Astrocyte (in vitro differentiated cells and primary cell): ENCODE results near the gene ADGRD2. TPM values are rescaled to one million over a fixed set of nuclear protein-coding genes. Genes with fewer than 3 reads are reported as not detected.
A peak's percentile ranks its signal among the peaks of the same experiment; 100 is the strongest.

Experiments
- DNase-seq: peaks from one replicate; pipeline ENCODE4 v3.0.0-alpha.2; 2010; ENCODE audit warnings: low read depth
- FAIRE-seq: peaks from 2 replicates; lab custom pipeline; 2011; peaks lifted over from hg19 to GRCh38; lab: Jason Lieb, UNC
- H2AFZ ChIP-seq: 2 replicates; pipeline ENCODE4 v1.6.0; 2012; ENCODE audit warnings: low read depth, low read length, inconsistent platforms
- H3K27ac ChIP-seq: 2 replicates; pipeline ENCODE4 v1.5.1; 2011; ENCODE audit warnings: low read depth, low read length, inconsistent platforms
- H3K27me3 ChIP-seq: 2 replicates; pipeline ENCODE4 v1.6.0; 2011; ENCODE audit warnings: low read length, inconsistent platforms; ENCODE audit not compliant: insufficient read depth
- H3K36me3 ChIP-seq: 2 replicates; pipeline ENCODE4 v1.5.1; 2011; ENCODE audit warnings: low read length, inconsistent platforms; ENCODE audit not compliant: insufficient read depth
- H3K4me1 ChIP-seq: 2 replicates; pipeline ENCODE4 v1.5.1; 2011; ENCODE audit warnings: low read length, inconsistent platforms; ENCODE audit not compliant: insufficient read depth
- H3K4me2 ChIP-seq: 2 replicates; pipeline ENCODE4 v1.6.0; 2012; ENCODE audit warnings: low read length, inconsistent platforms
- H3K4me3 ChIP-seq: 2 replicates; pipeline ENCODE4 v1.5.1; 2011; ENCODE audit warnings: low read depth, mild to moderate bottlenecking, low read length, inconsistent platforms; ENCODE audit not compliant: insufficient read depth
- H3K79me2 ChIP-seq: 2 replicates; pipeline ENCODE4 v1.6.0; 2012; ENCODE audit warnings: mild to moderate bottlenecking, low read length, inconsistent platforms; ENCODE audit not compliant: insufficient read depth
- H3K9ac ChIP-seq: 2 replicates; pipeline ENCODE4 v1.6.0; 2012; ENCODE audit warnings: mild to moderate bottlenecking, low read length, inconsistent platforms
- H3K9me3 ChIP-seq: 2 replicates; pipeline ENCODE4 v1.5.1; 2012; ENCODE audit warnings: low read depth, mild to moderate bottlenecking, low read length, inconsistent platforms; ENCODE audit not compliant: insufficient read depth
- H4K20me1 ChIP-seq: 2 replicates; pipeline ENCODE4 v1.6.0; 2012; ENCODE audit warnings: low read length, inconsistent platforms; ENCODE audit not compliant: insufficient read depth
- H3K27ac Mint-ChIP-seq: one replicate; pipeline ENCODE4 v1.8.0; 2021; ENCODE audit warnings: mild to moderate bottlenecking, mixed read lengths; ENCODE audit not compliant: unreplicated experiment
- H3K27me3 Mint-ChIP-seq: one replicate; pipeline ENCODE4 v1.8.0; 2021; ENCODE audit warnings: low read depth, mixed read lengths; ENCODE audit not compliant: unreplicated experiment
- H3K36me3 Mint-ChIP-seq: one replicate; pipeline ENCODE4 v1.8.0; 2021; ENCODE audit warnings: low read depth, mixed read lengths; ENCODE audit not compliant: unreplicated experiment
- H3K4me1 Mint-ChIP-seq: one replicate; pipeline ENCODE4 v1.8.0; 2021; ENCODE audit warnings: low read depth, mixed read lengths; ENCODE audit not compliant: unreplicated experiment
- H3K4me3 Mint-ChIP-seq: one replicate; pipeline ENCODE4 v1.8.0; 2021; ENCODE audit warnings: mild to moderate bottlenecking, moderate library complexity, mixed read lengths; ENCODE audit not compliant: unreplicated experiment
- H3K9me3 Mint-ChIP-seq: one replicate; pipeline ENCODE4 v1.8.0; 2021; ENCODE audit warnings: mild to moderate bottlenecking, mixed read lengths; ENCODE audit not compliant: unreplicated experiment
- CTCF ChIP-seq: IDR thresholded peaks from 2 replicates; pipeline ENCODE4 v1.5.1; 2011; ENCODE audit warnings: low read depth, mild to moderate bottlenecking, inconsistent platforms, low read length, moderate library complexity; ENCODE audit not compliant: insufficient read depth
- EZH2 ChIP-seq: IDR thresholded peaks from 2 replicates; pipeline ENCODE4 v1.6.1; 2012; ENCODE audit warnings: mild to moderate bottlenecking, low read length, inconsistent platforms; ENCODE audit not compliant: insufficient read depth
- total RNA-seq: library from RNA; stranded (reverse); gene quantifications from 2 replicates; pipeline ENCODE4 v1.2.1, GENCODE V29; 2021

Gene ADGRD2
- total RNA-seq, 1 donor from 2014 or later: not detected

- no peak for TF ChIP-seq CTCF
- no peak for TF ChIP-seq EZH2
- H3K9ac ChIP-seq: no peak overlapping the region
- H3K9me3 ChIP-seq: no peaks in the 10 kb centered on the region
- Mint-ChIP-seq H3K36me3 (no peaks in the 10 kb centered on the region), H3K27me3 (peaks cover 47% of the 10 kb centered on the region), H3K27ac (no peak overlapping the region), H3K4me1 (peaks cover 2% of the 10 kb centered on the region), H3K9me3 (no peaks in the 10 kb centered on the region), H3K4me3 (no peak overlapping the region)
- no peak overlapping the region for H3K4me2 ChIP-seq
- no peaks in the 10 kb centered on the region for H3K36me3 ChIP-seq
- H3K4me3 ChIP-seq: no peak overlapping the region
- no peak overlapping the region for H3K27ac ChIP-seq
- no peaks in the 10 kb centered on the region for H3K4me1 ChIP-seq
- no peaks in the 10 kb centered on the region for H3K79me2 ChIP-seq
- FAIRE-seq (no peak), DNase-seq (peak; percentile 10)
- no peak overlapping the region for H2AFZ ChIP-seq
- H3K27me3 ChIP-seq: peaks cover 44% of the 10 kb centered on the region
- H4K20me1 ChIP-seq: no peaks in the 10 kb centered on the region
Measured at GRCh38 chr9:124489222-124489621, 39.0 kb downstream of the ADGRD2 start.

- H3K4me1 Mint-ChIP-seq: peaks cover 2% of the 10 kb centered on the region
- peak overlapping the region; percentile 53 for H3K27ac Mint-ChIP-seq
- no peaks in the 10 kb centered on the region for H3K9me3 Mint-ChIP-seq
- no peak overlapping the region for H3K27ac ChIP-seq
- DNase-seq (no peak), FAIRE-seq (no peak)
- H3K9me3 ChIP-seq: no peaks in the 10 kb centered on the region
- no peaks in the 10 kb centered on the region for H3K4me1 ChIP-seq
- H3K27me3 Mint-ChIP-seq: peaks cover 51% of the 10 kb centered on the region
- no peaks in the 10 kb centered on the region for H3K36me3 Mint-ChIP-seq
- no peaks in the 10 kb centered on the region for H3K36me3 ChIP-seq
- TF ChIP-seq CTCF (no peak), EZH2 (no peak)
- no peak overlapping the region for H3K4me3 Mint-ChIP-seq
- no peak overlapping the region for H2AFZ ChIP-seq
- H3K9ac ChIP-seq: no peak overlapping the region
- H3K4me3 ChIP-seq: no peak overlapping the region
- H4K20me1 ChIP-seq: no peaks in the 10 kb centered on the region
- H3K27me3 ChIP-seq: peaks cover 44% of the 10 kb centered on the region
- H3K4me2 ChIP-seq: no peak overlapping the region
- no peaks in the 10 kb centered on the region for H3K79me2 ChIP-seq
Measured at GRCh38 chr9:124490004-124490403, 39.8 kb downstream of the ADGRD2 start.

- Mint-ChIP-seq H3K4me1 (peaks cover 2% of the 10 kb centered on the region), H3K4me3 (no peak overlapping the region), H3K27ac (no peak overlapping the region), H3K9me3 (no peaks in the 10 kb centered on the region), H3K27me3 (peaks cover 60% of the 10 kb centered on the region), H3K36me3 (no peaks in the 10 kb centered on the region)
- no peak overlapping the region for H3K9ac ChIP-seq
- no peaks in the 10 kb centered on the region for H3K9me3 ChIP-seq
- H3K4me3 ChIP-seq: no peak overlapping the region
- no peak overlapping the region for H2AFZ ChIP-seq
- FAIRE-seq (no peak), DNase-seq (no peak)
- no peaks in the 10 kb centered on the region for H4K20me1 ChIP-seq
- no peaks in the 10 kb centered on the region for H3K36me3 ChIP-seq
- H3K79me2 ChIP-seq: no peaks in the 10 kb centered on the region
- no peak overlapping the region for H3K27ac ChIP-seq
- no peaks in the 10 kb centered on the region for H3K4me1 ChIP-seq
- H3K4me2 ChIP-seq: no peak overlapping the region
- peaks cover 34% of the 10 kb centered on the region for H3K27me3 ChIP-seq
- no peak for TF ChIP-seq EZH2
- no peak for TF ChIP-seq CTCF
Measured at GRCh38 chr9:124491049-124491975, 41.1 kb downstream of the ADGRD2 start.
